PC-3 (cell line): Measurements from ENCODE around the gene AVEN. TPM values are rescaled to one million over a fixed set of nuclear protein-coding genes. Genes with fewer than 3 reads are reported as not detected.

Experiments used
- ATAC-seq: fragments of 200-7000 bp; cut with Tn5 transposase; 2 replicates; pipeline ENCODE4 v1.9.1; 2020; ENCODE audit warnings: mild to moderate bottlenecking, moderate library complexity
- BruUV-seq: library from RNA; stranded (reverse); fragments of 400-500 nt; replicated peaks from 2 replicates; lab custom pipeline; 2021; lab: Mats Ljungman, UMichigan
- CTCF ChIA-PET: fragments of 300-600 bp; sonication (Branson Sonifier 250); formaldehyde crosslinking; loops from one replicate; lab custom pipeline; 2022; ENCODE audit warnings: antibody characterized with exemption; lab: Charles Lee
- POLR2A ChIA-PET: fragments of 300-600 bp; sonication (Branson Sonifier 250); formaldehyde crosslinking; loops from one replicate; lab custom pipeline; 2022; ENCODE audit warnings: antibody characterized with exemption; ENCODE audit not compliant: unreplicated experiment; lab: Charles Lee
- DNase-seq: peaks from one replicate; pipeline ENCODE4 v3.0.0-alpha.2; 2015
- H2AFZ ChIP-seq: fragments of 300-600 bp; sonication (generic); 2 replicates; pipeline ENCODE4 v1.6.0; 2016; ENCODE audit warnings: antibody characterized with exemption, low read length
- H3F3A ChIP-seq: fragments of 300-600 bp; sonication (generic); one replicate; pipeline ENCODE4 v1.6.0; 2017; ENCODE audit warnings: antibody characterized with exemption, low read length, control low read depth, mild to moderate bottlenecking; ENCODE audit not compliant: unreplicated experiment
- H3K27ac ChIP-seq: fragments of 300-600 bp; sonication (generic); 2 replicates; pipeline ENCODE4 v1.5.1; 2016; ENCODE audit warnings: mild to moderate bottlenecking, low read length
- H3K27me3 ChIP-seq: fragments of 300-600 bp; sonication (generic); 2 replicates; pipeline ENCODE4 v1.6.1; 2016; ENCODE audit warnings: low read length, mixed read lengths
- H3K36me3 ChIP-seq: fragments of 300-600 bp; sonication (generic); 2 replicates; pipeline ENCODE4 v1.6.1; 2016; ENCODE audit warnings: low read depth, mixed run types, low read length, mixed read lengths
- H3K4me1 ChIP-seq: fragments of 300-600 bp; sonication (generic); 2 replicates; pipeline ENCODE4 v1.5.1; 2016; ENCODE audit warnings: low read length; ENCODE audit not compliant: insufficient read depth
- H3K4me2 ChIP-seq: fragments of 300-600 bp; sonication (generic); 2 replicates; pipeline ENCODE4 v1.6.0; 2016; ENCODE audit warnings: low read length
- H3K4me3 ChIP-seq: fragments of 300-600 bp; sonication (generic); 2 replicates; pipeline ENCODE4 v1.5.1; 2016; ENCODE audit warnings: mild to moderate bottlenecking, low read length, mixed read lengths
- H3K79me2 ChIP-seq: fragments of 300-600 bp; sonication (generic); 2 replicates; pipeline ENCODE4 v1.6.1; 2017; ENCODE audit warnings: low read length, mixed read lengths
- H3K9ac ChIP-seq: fragments of 300-600 bp; sonication (generic); 2 replicates; pipeline ENCODE4 v1.6.0; 2016; ENCODE audit warnings: mild to moderate bottlenecking, low read length
- H3K9me2 ChIP-seq: fragments of 300-600 bp; sonication (generic); replicated peaks from 2 replicates; pipeline ENCODE4 v1.6.1; 2016; ENCODE audit warnings: mixed run types, low read length, mixed read lengths
- H3K9me3 ChIP-seq: fragments of 300-600 bp; sonication (generic); 2 replicates; pipeline ENCODE4 v1.6.1; 2016; ENCODE audit warnings: low read length, mixed read lengths
- H4K20me1 ChIP-seq: fragments of 300-600 bp; sonication (generic); 2 replicates; pipeline ENCODE4 v1.6.1; 2016; ENCODE audit warnings: low read length, mixed read lengths
- CTCF ChIP-seq: fragments of 300-600 bp; sonication (generic); conservative IDR thresholded peaks from 2 replicates; pipeline ENCODE4 v1.5.1; 2017; ENCODE audit warnings: antibody characterized with exemption, low read depth, mild to moderate bottlenecking, low read length
- EZH2 ChIP-seq: fragments of 300-600 bp; sonication (generic); IDR thresholded peaks from one replicate; pipeline ENCODE4 v1.6.1; 2017; ENCODE audit warnings: antibody characterized with exemption, mild to moderate bottlenecking, low read length; ENCODE audit not compliant: unreplicated experiment
- EZH2phosphoT487 ChIP-seq: fragments of 300-600 bp; sonication (generic); IDR thresholded peaks from 2 replicates; pipeline ENCODE4 v1.6.1; 2018; ENCODE audit warnings: mild to moderate bottlenecking, antibody characterized with exemption, low read length, borderline replicate concordance
- intact Hi-C: fragments of 100-400 bp; cut with micrococcal nuclease; formaldehyde crosslinking; loops from 2 replicates; pipeline ENCODE4 v1.9.0; 2023
- total RNA-seq: library from RNA; depleted of rRNA; stranded (reverse); fragments of >200 nt; gene quantifications from 2 replicates; pipeline ENCODE4 v1.2.3, GENCODE V29; 2014

The AVEN gene
- total RNA-seq, 1 experiment from 2014 or later, result 10.5 TPM

- POLR2A ChIA-PET, result no interaction called here
- Histone ChIP-seq H3K9me3 (no peaks in the 10 kb centered on the region), H3K79me2 (no peaks in the 10 kb centered on the region), H3K9me2 (no peaks in the 10 kb centered on the region), H3K4me1 (no peaks in the 10 kb centered on the region), H3K4me2 (no peak overlapping the region), H4K20me1 (0 out of 2 replicates have a peak, but pooled peaks cover 3% of the 10 kb centered on the region), H3K27ac (no peak overlapping the region), H3K27me3 (no peaks in the 10 kb centered on the region), H3F3A (no peaks in the 10 kb centered on the region), H3K36me3 (no peaks in the 10 kb centered on the region), H3K9ac (no peak overlapping the region), H3K4me3 (no peak overlapping the region), H2AFZ (no peak overlapping the region)
- CTCF ChIA-PET, result interaction anchor here (1.0 kb wide), 1 partner anchor 259 kb away, joined by 3 read pairs; no protein-coding TSS in a partner anchor
- DNase-seq (peak; percentile 68), ATAC-seq (peak; percentile 98)
- TF ChIP-seq CTCF (peak; percentile 80), EZH2phosphoT487 (no peak)
- intact Hi-C loops, result loop anchor here (1.0 to 2.0 kb wide), 3 partner anchors 19 to 259 kb away; no protein-coding TSS in a partner anchor
- BruUV-seq, result no TSS peak
Observed at GRCh38 chr15:33994005-33994615, 44.9 kb downstream of the AVEN start.

- Histone ChIP-seq H3K79me2 (no peaks in the 10 kb centered on the region), H2AFZ (no peak overlapping the region), H3K9ac (no peak overlapping the region), H3K36me3 (no peaks in the 10 kb centered on the region), H3K27me3 (no peaks in the 10 kb centered on the region), H3K4me2 (no peak overlapping the region), H3K9me2 (no peaks in the 10 kb centered on the region), H3K9me3 (no peaks in the 10 kb centered on the region), H3K27ac (no peak overlapping the region), H3K4me1 (peaks cover 6% of the 10 kb centered on the region), H3K4me3 (no peak overlapping the region), H4K20me1 (no peaks in the 10 kb centered on the region), H3F3A (no peaks in the 10 kb centered on the region)
- peak; percentile 40 for DNase-seq
- intact Hi-C loops, result no loop called here
- ChIA-PET POLR2A (no interaction called here), CTCF (no interaction called here)
- peak; percentile 88 for ATAC-seq
- TF ChIP-seq CTCF (no peak), EZH2 (no peak), EZH2phosphoT487 (no peak)
- BruUV-seq, result no TSS peak
Observed at GRCh38 chr15:33988384-33988783, 50.6 kb downstream of the AVEN start.

- no peaks in the 10 kb centered on the region for H4K20me1 ChIP-seq
- ChIA-PET POLR2A (no interaction called here), CTCF (no interaction called here)
- H3K4me1 ChIP-seq, result peaks cover 6% of the 10 kb centered on the region
- H3K4me2 ChIP-seq, result no peak overlapping the region
- H3K36me3 ChIP-seq, result no peaks in the 10 kb centered on the region
- DNase-seq (no peak), ATAC-seq (no peak)
- H3K4me3 ChIP-seq, result no peak overlapping the region
- intact Hi-C loops, result no loop called here
- TF ChIP-seq EZH2phosphoT487 (no peak), CTCF (no peak), EZH2 (no peak)
- BruUV-seq, result no TSS peak
- H3K27ac ChIP-seq, result no peak overlapping the region
- H2AFZ ChIP-seq, result no peak overlapping the region
- no peaks in the 10 kb centered on the region for H3K27me3 ChIP-seq
- no peaks in the 10 kb centered on the region for H3K9me3 ChIP-seq
- H3F3A ChIP-seq, result no peaks in the 10 kb centered on the region
- H3K9ac ChIP-seq, result no peak overlapping the region
- H3K9me2 ChIP-seq, result no peaks in the 10 kb centered on the region
- H3K79me2 ChIP-seq, result no peaks in the 10 kb centered on the region
Observed at GRCh38 chr15:33987444-33987843, 51.6 kb downstream of the AVEN start.
